GM23338 (cell line): Measurements from ENCODE around the gene PUM1. TPM values are rescaled to one million over a fixed set of nuclear protein-coding genes. Genes with fewer than 3 reads are reported as not detected.

Source experiments
- ATAC-seq: fragments of 200-7000 bp; cut with Tn5 transposase; 3 replicates; pipeline ENCODE4 v1.9.1; 2020
- DNase-seq: peaks from one replicate; pipeline ENCODE4 v3.0.0-alpha.2; 2015; ENCODE audit warnings: low spot score
- H2AFZ ChIP-seq: fragments of 200-600 bp; sonication (generic); 2 replicates; pipeline ENCODE4 v1.8.0; 2016; ENCODE audit warnings: antibody characterized with exemption, mild to moderate bottlenecking, moderate library complexity
- H3F3A ChIP-seq: fragments of 200-600 bp; sonication (generic); replicated peaks from 2 replicates; pipeline ENCODE4 v1.8.0; 2017; ENCODE audit warnings: antibody characterized with exemption, mixed run types, low read depth
- H3K27ac ChIP-seq: fragments of 200-600 bp; sonication (generic); 2 replicates; pipeline ENCODE4 v1.6.1; 2016; ENCODE audit warnings: low read depth
- H3K27me3 ChIP-seq: fragments of 200-600 bp; sonication (generic); 2 replicates; pipeline ENCODE4 v1.8.0; 2016; ENCODE audit warnings: mild to moderate bottlenecking, mixed run types, moderate library complexity; ENCODE audit not compliant: insufficient read depth
- H3K36me3 ChIP-seq: fragments of 200-600 bp; sonication (generic); 2 replicates; pipeline ENCODE4 v1.8.0; 2016; ENCODE audit warnings: mild to moderate bottlenecking; ENCODE audit not compliant: insufficient read depth
- H3K4me1 ChIP-seq: fragments of 200-600 bp; sonication (generic); 2 replicates; pipeline ENCODE4 v1.8.0; 2016; ENCODE audit warnings: mild to moderate bottlenecking, moderate library complexity; ENCODE audit not compliant: insufficient read depth
- H3K4me2 ChIP-seq: fragments of 200-600 bp; sonication (generic); 2 replicates; pipeline ENCODE4 v1.7.1; 2017; ENCODE audit warnings: mixed run types
- H3K4me3 ChIP-seq: fragments of 200-600 bp; sonication (generic); 2 replicates; pipeline ENCODE4 v1.6.1; 2016; ENCODE audit warnings: mixed run types
- H3K79me2 ChIP-seq: fragments of 200-600 bp; sonication (generic); replicated peaks from 2 replicates; pipeline ENCODE4 v1.8.0; 2017; ENCODE audit warnings: mild to moderate bottlenecking; ENCODE audit not compliant: insufficient read depth
- H3K9me2 ChIP-seq: fragments of 200-600 bp; sonication (generic); 2 replicates; pipeline ENCODE4 v1.8.0; 2017; ENCODE audit not compliant: insufficient read depth
- H4K20me1 ChIP-seq: fragments of 200-600 bp; sonication (generic); replicated peaks from 2 replicates; pipeline ENCODE4 v1.8.0; 2017; ENCODE audit warnings: mild to moderate bottlenecking; ENCODE audit not compliant: insufficient read depth
- H3K27ac Mint-ChIP-seq: 2 replicates; pipeline ENCODE4 v1.8.0; 2020; ENCODE audit warnings: inconsistent platforms, mild to moderate bottlenecking, moderate library complexity, mixed read lengths
- H3K27me3 Mint-ChIP-seq: 3 replicates; pipeline ENCODE4 v1.8.0; 2022; ENCODE audit warnings: low read depth, mild to moderate bottlenecking, moderate library complexity, mixed read lengths, inconsistent platforms; ENCODE audit not compliant: insufficient read depth, poor library complexity
- H3K36me3 Mint-ChIP-seq: 3 replicates; pipeline ENCODE4 v1.8.0; 2021; ENCODE audit warnings: low read depth, mild to moderate bottlenecking, inconsistent platforms, moderate library complexity, mixed read lengths
- H3K4me1 Mint-ChIP-seq: 3 replicates; pipeline ENCODE4 v1.8.0; 2020; ENCODE audit warnings: mild to moderate bottlenecking, inconsistent platforms, mixed read lengths
- H3K4me3 Mint-ChIP-seq: 3 replicates; pipeline ENCODE4 v1.8.0; 2021; ENCODE audit warnings: moderate library complexity, mild to moderate bottlenecking, inconsistent platforms, mixed read lengths
- H3K9me3 Mint-ChIP-seq: 3 replicates; pipeline ENCODE4 v1.8.0; 2020; ENCODE audit warnings: moderate library complexity, mild to moderate bottlenecking, inconsistent platforms, mixed read lengths
- CREB1 ChIP-seq: fragments of 250-450 bp; sonication (Bioruptor Pico); IDR thresholded peaks from 2 replicates; pipeline ENCODE4 v1.5.0; 2020; ENCODE audit warnings: low read depth, mild to moderate bottlenecking, moderate library complexity
- EZH2 ChIP-seq: fragments of 200-600 bp; sonication (generic); IDR thresholded peaks from one replicate; pipeline ENCODE4 v1.8.0; 2017; ENCODE audit warnings: antibody characterized with exemption, mild to moderate bottlenecking, low read depth; ENCODE audit not compliant: unreplicated experiment
- EZH2phosphoT487 ChIP-seq: fragments of 200-600 bp; sonication (generic); IDR thresholded peaks from one replicate; pipeline ENCODE4 v1.8.1; 2018; ENCODE audit warnings: antibody characterized with exemption; ENCODE audit not compliant: unreplicated experiment
- JUNB ChIP-seq: IDR thresholded peaks from one replicate; pipeline ENCODE4 v1.6.1; 2016; ENCODE audit warnings: antibody characterized with exemption; ENCODE audit not compliant: unreplicated experiment
- NANOG ChIP-seq: IDR thresholded peaks from 2 replicates; pipeline ENCODE4 v1.6.1; 2016; ENCODE audit warnings: antibody characterized with exemption, borderline replicate concordance
- POLR2AphosphoS5 ChIP-seq: IDR thresholded peaks from 2 replicates; pipeline ENCODE4 v1.6.1; 2016; ENCODE audit warnings: antibody characterized with exemption, low read depth
- STAT1 ChIP-seq: IDR thresholded peaks from one replicate; pipeline ENCODE4 v1.6.1; 2016; ENCODE audit warnings: antibody characterized with exemption; ENCODE audit not compliant: unreplicated experiment
- ZNF114 ChIP-seq: fragments of 250-450 bp; sonication (Bioruptor Pico); IDR thresholded peaks from 2 replicates; pipeline ENCODE4 v1.5.0; 2020; ENCODE audit warnings: mild to moderate bottlenecking, moderate library complexity
- ZNF331 ChIP-seq: fragments of 250-450 bp; sonication (Bioruptor Pico); IDR thresholded peaks from 2 replicates; pipeline ENCODE4 v1.5.0; 2020; ENCODE audit warnings: low read depth, mild to moderate bottlenecking, moderate library complexity
- polyA plus RNA-seq: library from polyadenylated mRNA; unstranded; fragments of >200 nt; fragmentation: Nextera tagmentation; extraction: Ambion mirVana; gene quantifications from 2 replicates; pipeline ENCODE4 v1.2.1, GENCODE V29; 2016
- total RNA-seq: library from RNA; depleted of rRNA; stranded (reverse); fragments of >200 nt; shearing (Covaris generic); gene quantifications from 2 replicates; pipeline ENCODE4 v1.2.3, GENCODE V29; 2014
- TF ChIP-seq, protein P1 (sequence below), 2 experiments: fragments of 200-600 bp in 1 of 2; sonication (generic) in 1 of 2; conservative IDR thresholded peaks; 2 replicates each; pipeline versions ENCODE4 v1.5.1 to v1.6.1; 2016 to 2017; ENCODE audit warnings: antibody characterized with exemption in 2 of 2, low read depth in 2 of 2, mild to moderate bottlenecking in 2 of 2, moderate library complexity in 1 of 2
- TF ChIP-seq, protein P2 (sequence below): IDR thresholded peaks from one replicate; pipeline ENCODE4 v1.6.1; 2018; ENCODE audit warnings: antibody characterized with exemption; ENCODE audit not compliant: unreplicated experiment
- TF ChIP-seq, protein P3 (sequence below): IDR thresholded peaks from 2 replicates; pipeline ENCODE4 v1.6.1; 2016; ENCODE audit warnings: antibody characterized with exemption
- TF ChIP-seq, protein P4 (sequence below): fragments of 250-450 bp; sonication (Bioruptor Pico); IDR thresholded peaks from 2 replicates; pipeline ENCODE4 v1.5.0; 2020; ENCODE audit warnings: mild to moderate bottlenecking, moderate library complexity

PUM1 gene
- total and polyA plus RNA-seq, 2 experiments from 2014 or later = 44.4 to 117 TPM

DNA sequence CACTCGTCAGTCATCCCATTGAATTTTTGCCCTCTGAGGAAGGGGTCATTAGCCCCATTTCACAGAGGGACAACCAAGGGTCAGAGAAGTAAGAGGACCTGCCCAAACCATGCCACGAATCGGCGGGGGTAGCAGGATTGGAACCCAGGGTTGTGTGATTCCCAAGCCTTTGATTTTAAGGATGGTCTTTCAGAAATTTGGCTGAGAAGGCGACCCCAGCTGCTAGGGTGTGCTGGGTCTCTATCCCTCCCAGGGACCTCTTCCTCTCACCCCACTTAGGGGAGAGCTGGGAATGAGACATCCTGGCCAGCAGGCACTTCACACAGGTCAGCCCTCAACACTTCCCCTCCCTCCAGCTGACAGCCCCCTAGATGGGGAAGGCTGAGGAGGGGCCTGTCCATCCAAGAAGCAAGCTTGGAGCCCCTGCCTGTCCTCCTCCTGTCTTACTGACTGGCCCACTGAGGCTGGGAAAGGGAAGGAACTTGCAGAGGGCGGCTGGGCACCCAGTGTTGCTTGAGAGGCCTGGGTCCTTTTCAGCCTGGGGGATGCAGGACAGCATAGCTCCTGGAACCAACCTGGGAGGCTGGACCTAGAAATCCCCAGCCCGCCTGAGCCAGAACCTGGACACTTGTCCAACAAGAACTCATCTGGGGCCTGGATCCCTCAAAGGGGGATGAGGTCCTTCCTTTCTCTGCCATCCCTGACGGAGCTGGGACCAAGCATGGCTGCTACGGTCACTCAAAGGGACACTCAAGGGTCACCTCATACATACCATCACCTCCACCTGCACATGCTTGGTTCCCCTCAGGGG is 158.7 kb downstream of the PUM1 start:
- no peaks in the 10 kb centered on the region for H3K36me3 ChIP-seq
- Mint-ChIP-seq H3K4me3 (peak overlapping the region; percentile 88), H3K4me1 (peaks cover 63% of the 10 kb centered on the region), H3K9me3 (no peaks in the 10 kb centered on the region), H3K27me3 (peaks cover 29% of the 10 kb centered on the region), H3K27ac (no peak overlapping the region), H3K36me3 (no peaks in the 10 kb centered on the region; the same call in 2 of the 3 replicates)
- no peak overlapping the region for H3K27ac ChIP-seq
- H3K27me3 ChIP-seq = peaks cover 18% of the 10 kb centered on the region
- peaks cover 19% of the 10 kb centered on the region; the same call in 1 of the 2 replicates for H3F3A ChIP-seq
- ATAC-seq (no peak), DNase-seq (no peak)
- H2AFZ ChIP-seq = no peak overlapping the region
- H3K9me2 ChIP-seq = no peaks in the 10 kb centered on the region
- H3K79me2 ChIP-seq = peaks cover 3% of the 10 kb centered on the region
- peaks cover 4% of the 10 kb centered on the region; the same call in 1 of the 2 replicates for H4K20me1 ChIP-seq
- peaks cover 42% of the 10 kb centered on the region for H3K4me1 ChIP-seq
- TF ChIP-seq EZH2phosphoT487 (no peak), JUNB (no peak), ZNF114 (CRISPR knock-in tag) (no peak), CREB1 (CRISPR knock-in tag) (no peak), NANOG (no peak), POLR2AphosphoS5 (no peak), ZNF331 (CRISPR knock-in tag) (no peak), EZH2 (no peak), STAT1 (no peak)
- TF ChIP-seq, protein P1, sequence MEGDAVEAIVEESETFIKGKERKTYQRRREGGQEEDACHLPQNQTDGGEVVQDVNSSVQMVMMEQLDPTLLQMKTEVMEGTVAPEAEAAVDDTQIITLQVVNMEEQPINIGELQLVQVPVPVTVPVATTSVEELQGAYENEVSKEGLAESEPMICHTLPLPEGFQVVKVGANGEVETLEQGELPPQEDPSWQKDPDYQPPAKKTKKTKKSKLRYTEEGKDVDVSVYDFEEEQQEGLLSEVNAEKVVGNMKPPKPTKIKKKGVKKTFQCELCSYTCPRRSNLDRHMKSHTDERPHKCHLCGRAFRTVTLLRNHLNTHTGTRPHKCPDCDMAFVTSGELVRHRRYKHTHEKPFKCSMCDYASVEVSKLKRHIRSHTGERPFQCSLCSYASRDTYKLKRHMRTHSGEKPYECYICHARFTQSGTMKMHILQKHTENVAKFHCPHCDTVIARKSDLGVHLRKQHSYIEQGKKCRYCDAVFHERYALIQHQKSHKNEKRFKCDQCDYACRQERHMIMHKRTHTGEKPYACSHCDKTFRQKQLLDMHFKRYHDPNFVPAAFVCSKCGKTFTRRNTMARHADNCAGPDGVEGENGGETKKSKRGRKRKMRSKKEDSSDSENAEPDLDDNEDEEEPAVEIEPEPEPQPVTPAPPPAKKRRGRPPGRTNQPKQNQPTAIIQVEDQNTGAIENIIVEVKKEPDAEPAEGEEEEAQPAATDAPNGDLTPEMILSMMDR (conservative IDR thresholded peaks at IDR 0.05; ENCODE audit: low read depth in 2 of 2) = no peak
- TF ChIP-seq, protein P2, sequence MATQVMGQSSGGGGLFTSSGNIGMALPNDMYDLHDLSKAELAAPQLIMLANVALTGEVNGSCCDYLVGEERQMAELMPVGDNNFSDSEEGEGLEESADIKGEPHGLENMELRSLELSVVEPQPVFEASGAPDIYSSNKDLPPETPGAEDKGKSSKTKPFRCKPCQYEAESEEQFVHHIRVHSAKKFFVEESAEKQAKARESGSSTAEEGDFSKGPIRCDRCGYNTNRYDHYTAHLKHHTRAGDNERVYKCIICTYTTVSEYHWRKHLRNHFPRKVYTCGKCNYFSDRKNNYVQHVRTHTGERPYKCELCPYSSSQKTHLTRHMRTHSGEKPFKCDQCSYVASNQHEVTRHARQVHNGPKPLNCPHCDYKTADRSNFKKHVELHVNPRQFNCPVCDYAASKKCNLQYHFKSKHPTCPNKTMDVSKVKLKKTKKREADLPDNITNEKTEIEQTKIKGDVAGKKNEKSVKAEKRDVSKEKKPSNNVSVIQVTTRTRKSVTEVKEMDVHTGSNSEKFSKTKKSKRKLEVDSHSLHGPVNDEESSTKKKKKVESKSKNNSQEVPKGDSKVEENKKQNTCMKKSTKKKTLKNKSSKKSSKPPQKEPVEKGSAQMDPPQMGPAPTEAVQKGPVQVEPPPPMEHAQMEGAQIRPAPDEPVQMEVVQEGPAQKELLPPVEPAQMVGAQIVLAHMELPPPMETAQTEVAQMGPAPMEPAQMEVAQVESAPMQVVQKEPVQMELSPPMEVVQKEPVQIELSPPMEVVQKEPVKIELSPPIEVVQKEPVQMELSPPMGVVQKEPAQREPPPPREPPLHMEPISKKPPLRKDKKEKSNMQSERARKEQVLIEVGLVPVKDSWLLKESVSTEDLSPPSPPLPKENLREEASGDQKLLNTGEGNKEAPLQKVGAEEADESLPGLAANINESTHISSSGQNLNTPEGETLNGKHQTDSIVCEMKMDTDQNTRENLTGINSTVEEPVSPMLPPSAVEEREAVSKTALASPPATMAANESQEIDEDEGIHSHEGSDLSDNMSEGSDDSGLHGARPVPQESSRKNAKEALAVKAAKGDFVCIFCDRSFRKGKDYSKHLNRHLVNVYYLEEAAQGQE = no peak
- TF ChIP-seq, protein P3, sequence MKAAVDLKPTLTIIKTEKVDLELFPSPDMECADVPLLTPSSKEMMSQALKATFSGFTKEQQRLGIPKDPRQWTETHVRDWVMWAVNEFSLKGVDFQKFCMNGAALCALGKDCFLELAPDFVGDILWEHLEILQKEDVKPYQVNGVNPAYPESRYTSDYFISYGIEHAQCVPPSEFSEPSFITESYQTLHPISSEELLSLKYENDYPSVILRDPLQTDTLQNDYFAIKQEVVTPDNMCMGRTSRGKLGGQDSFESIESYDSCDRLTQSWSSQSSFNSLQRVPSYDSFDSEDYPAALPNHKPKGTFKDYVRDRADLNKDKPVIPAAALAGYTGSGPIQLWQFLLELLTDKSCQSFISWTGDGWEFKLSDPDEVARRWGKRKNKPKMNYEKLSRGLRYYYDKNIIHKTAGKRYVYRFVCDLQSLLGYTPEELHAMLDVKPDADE = no peak
- TF ChIP-seq, protein P4, sequence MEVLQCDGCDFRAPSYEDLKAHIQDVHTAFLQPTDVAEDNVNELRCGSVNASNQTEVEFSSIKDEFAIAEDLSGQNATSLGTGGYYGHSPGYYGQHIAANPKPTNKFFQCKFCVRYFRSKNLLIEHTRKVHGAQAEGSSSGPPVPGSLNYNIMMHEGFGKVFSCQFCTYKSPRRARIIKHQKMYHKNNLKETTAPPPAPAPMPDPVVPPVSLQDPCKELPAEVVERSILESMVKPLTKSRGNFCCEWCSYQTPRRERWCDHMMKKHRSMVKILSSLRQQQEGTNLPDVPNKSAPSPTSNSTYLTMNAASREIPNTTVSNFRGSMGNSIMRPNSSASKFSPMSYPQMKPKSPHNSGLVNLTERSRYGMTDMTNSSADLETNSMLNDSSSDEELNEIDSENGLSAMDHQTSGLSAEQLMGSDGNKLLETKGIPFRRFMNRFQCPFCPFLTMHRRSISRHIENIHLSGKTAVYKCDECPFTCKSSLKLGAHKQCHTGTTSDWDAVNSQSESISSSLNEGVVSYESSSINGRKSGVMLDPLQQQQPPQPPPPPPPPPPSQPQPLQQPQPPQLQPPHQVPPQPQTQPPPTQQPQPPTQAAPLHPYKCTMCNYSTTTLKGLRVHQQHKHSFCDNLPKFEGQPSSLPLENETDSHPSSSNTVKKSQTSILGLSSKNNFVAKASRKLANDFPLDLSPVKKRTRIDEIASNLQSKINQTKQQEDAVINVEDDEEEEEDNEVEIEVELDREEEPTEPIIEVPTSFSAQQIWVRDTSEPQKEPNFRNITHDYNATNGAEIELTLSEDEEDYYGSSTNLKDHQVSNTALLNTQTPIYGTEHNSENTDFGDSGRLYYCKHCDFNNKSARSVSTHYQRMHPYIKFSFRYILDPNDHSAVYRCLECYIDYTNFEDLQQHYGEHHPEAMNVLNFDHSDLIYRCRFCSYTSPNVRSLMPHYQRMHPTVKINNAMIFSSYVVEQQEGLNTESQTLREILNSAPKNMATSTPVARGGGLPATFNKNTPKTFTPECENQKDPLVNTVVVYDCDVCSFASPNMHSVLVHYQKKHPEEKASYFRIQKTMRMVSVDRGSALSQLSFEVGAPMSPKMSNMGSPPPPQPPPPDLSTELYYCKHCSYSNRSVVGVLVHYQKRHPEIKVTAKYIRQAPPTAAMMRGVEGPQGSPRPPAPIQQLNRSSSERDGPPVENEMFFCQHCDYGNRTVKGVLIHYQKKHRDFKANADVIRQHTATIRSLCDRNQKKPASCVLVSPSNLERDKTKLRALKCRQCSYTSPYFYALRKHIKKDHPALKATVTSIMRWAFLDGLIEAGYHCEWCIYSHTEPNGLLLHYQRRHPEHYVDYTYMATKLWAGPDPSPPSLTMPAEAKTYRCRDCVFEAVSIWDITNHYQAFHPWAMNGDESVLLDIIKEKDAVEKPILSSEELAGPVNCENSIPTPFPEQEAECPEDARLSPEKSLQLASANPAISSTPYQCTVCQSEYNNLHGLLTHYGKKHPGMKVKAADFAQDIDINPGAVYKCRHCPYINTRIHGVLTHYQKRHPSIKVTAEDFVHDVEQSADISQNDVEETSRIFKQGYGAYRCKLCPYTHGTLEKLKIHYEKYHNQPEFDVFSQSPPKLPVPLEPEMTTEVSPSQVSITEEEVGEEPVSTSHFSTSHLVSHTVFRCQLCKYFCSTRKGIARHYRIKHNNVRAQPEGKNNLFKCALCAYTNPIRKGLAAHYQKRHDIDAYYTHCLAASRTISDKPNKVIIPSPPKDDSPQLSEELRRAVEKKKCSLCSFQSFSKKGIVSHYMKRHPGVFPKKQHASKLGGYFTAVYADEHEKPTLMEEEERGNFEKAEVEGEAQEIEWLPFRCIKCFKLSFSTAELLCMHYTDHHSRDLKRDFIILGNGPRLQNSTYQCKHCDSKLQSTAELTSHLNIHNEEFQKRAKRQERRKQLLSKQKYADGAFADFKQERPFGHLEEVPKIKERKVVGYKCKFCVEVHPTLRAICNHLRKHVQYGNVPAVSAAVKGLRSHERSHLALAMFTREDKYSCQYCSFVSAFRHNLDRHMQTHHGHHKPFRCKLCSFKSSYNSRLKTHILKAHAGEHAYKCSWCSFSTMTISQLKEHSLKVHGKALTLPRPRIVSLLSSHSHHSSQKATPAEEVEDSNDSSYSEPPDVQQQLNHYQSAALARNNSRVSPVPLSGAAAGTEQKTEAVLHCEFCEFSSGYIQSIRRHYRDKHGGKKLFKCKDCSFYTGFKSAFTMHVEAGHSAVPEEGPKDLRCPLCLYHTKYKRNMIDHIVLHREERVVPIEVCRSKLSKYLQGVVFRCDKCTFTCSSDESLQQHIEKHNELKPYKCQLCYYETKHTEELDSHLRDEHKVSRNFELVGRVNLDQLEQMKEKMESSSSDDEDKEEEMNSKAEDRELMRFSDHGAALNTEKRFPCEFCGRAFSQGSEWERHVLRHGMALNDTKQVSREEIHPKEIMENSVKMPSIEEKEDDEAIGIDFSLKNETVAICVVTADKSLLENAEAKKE = no peak
- H3K4me2 ChIP-seq = no peak overlapping the region; the same call in 1 of the 2 replicates
- H3K4me3 ChIP-seq = peak overlapping the region; percentile 76; the same call in 1 of the 2 replicates
